Smooth muscle cell of the brain vasculature (primary cell): ENCODE data around the gene MLLT3.

Source experiments
- DNase-seq: peaks from one replicate; pipeline ENCODE4 v3.0.0-alpha.2; 2012; ENCODE audit warnings: low read depth, low spot score

The MLLT3 gene

DNA sequence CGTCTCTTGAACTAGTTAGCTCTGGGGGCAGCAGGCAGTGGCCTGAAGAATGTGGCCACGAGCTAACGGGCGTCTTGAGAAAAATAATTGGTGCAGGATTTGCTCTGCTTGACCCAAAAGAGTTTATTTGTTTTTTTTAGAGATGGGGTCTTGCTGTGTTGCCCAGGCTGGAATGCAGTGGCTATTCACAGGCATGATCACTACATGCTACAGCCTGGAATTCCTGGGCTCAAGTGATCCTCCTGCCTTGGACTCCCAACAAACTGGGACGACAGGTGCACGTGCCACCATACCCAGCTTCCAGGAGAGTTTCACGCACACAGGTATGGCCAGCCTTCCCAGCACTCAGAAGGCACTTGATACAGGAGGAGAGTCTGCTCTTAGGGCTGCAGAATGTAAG, 203.8 kb downstream of the MLLT3 start:
- no peak for DNase-seq

DNA sequence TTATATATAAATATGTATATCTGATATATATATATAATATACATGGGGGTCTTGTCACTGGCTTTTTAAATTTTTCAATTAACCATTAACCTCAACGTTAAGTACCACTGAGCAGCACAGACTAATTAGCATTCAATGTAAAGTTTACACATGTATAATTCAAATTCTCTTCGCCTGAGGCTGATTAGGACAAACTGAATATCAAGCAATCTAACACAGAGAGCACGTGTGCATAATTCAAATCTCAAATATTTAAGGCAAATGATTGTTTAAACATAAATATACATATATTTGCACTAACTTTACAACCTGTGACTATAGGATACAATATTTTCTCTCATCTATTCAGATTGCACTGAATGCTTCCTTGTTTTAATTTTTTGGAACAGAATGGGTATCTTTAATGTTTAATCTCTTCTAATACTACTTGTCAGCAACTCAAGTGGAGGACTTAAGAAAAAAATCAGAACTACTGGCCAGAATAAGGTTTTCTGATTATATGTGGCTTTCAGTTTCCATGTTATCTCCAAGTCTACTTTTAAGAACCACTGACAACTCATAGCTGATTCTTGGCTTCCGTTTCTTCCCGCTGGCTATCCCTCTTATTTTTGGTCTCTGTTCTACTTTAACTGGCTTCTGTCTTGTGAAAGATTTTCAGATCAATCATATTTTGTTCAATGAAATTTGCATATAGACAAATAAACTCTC, 204.8 kb downstream of the MLLT3 start:
- no peak for DNase-seq

DNA sequence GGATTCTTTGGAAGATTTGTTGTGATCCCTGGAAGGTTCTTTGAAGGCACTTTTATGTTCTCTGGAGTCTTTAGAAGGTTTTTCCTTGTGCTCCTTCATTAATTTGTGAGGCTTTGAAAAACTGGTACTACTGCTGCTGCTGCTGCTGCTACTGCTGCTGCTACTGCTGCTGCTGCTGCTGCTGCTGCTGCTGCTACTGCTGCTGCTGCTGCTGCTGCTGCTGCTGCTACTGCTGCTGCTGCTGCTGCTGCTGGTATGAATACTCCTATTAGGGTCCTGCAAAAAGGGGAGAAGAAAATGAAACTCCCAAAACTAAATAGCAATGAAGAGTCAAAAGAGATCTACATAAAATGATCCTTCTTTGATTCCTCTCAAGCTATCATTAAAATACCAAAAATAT, 208.1 kb downstream of the MLLT3 start:
- DNase-seq = no peak

DNA sequence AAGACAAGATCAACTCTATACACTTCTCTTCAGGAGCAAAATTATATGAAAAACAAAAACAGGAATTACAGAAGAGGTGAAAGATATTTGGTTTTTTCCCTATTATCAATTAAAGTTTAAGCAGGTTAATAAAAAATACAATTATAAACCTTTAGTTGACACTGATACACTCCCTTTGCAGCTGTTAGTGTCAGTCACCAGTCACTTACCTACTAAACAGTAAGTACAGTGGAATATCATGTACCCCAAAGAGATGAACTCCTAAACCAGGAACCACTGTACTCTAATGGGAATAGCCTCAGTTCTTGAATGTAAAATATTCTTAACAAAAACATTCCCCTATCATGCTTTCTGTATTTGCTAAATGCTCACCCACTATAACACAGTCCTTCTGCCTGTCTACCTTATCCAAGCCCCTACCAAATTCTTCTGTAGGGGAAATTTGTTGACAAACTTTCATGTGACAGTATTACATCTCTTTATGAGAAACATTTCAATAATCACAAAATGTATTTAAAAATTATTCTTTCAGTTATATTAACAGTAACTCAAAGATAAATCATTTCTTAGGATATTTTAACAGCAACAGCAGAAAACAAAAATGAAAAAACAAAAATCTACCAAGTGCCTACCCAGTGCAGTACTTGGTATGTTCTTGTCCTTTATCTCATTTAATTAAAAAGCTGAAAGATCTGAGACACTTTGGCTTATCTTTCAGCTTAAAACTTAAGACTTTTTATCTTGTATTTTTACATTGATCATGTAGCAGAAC, 212.8 kb downstream of the MLLT3 start:
- no peak for DNase-seq

DNA sequence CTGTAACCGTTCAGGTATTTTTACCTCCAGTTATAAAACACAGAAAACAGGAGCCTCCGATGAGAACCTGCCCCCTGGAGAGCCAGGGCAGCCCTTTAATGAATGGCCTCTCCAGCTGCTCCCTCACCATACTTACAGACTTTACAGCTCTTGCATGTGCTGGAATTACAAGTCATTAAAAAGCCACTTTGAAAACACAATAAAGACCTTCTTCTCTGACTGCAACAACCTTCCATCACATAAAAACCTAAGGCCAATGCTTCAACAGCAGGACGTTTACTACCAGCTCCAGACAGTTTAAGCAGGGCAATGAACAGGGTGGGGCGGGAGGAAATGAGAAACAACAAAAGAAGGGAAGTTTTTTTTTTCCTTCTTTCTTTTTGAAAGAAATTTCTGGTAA, 213.8 kb downstream of the MLLT3 start:
- DNase-seq = no peak

DNA sequence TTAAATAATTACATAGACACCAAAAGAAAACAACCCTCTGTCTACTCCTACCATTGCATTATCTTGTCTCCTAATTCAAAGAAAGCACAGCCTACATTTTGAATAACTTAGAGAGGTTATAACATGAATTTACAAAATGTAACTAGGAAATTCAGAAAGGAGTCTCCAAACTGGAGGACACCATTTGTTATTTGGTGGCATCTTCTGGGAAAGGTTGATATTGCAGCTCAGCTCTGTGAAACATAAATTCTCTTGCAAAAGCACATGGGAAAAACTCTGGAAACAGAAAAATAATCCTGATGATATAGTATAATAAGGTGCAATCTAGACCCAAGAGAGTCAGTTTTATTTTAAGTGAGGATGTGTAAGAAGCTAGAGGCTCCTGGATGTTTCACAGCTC, 215.3 kb downstream of the MLLT3 start:
- DNase-seq = no peak

DNA sequence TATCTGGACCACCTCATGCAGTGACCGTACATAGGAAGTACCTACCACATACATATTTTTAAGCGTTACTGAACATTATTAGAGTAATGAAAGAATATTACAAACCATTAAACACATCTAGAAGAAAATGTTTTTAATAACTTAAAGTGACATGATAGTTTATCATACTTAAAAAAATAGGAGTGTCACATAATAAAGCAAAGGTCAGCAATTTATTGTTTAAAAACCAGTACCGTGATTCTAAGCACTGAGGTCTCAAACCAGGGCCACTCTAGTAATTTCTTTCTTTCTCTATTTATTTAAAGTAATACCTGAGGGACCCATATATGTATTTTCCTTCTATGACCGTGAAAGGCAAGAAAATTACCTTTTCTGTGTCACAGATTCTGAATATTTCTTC, 216.0 kb downstream of the MLLT3 start:
- no peak for DNase-seq

DNA sequence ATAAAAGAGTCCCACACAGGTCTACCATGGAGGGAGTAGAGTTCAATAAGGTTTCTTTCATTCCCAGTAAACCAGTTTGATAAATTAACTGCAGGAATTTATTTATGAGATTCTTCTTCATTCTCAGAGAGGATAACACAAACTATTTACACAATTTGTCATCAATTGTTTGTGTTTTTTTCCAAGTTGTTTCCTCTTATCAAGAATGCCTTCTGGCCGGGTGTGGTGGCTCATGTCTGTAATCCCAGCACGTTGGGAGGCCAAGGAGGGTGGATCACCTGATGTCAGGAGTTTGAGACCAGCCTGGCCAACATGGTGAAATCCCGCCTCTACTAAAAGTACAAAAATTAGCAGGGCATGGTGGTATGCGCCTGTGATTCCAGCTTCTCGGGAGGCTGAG, 216.7 kb downstream of the MLLT3 start:
- DNase-seq = no peak

DNA sequence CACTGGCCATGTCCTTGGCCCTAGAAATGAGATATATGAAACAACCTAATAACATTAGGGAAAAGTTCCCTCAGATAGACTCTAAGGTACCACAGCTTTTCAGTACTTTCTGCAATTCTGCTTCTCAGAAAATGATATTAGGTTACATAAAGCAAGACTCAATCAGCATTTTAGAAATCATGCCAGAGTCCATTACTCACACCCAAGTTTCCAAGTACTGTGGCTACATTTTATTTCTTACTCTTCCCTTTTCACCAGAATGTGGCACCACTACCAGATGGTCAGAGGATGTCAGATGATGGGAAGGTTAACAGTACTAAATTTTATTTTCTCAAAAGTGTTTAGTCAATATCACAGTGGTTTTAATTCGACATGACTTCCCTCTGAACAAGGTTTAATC, 217.2 kb downstream of the MLLT3 start:
- DNase-seq = no peak

DNA sequence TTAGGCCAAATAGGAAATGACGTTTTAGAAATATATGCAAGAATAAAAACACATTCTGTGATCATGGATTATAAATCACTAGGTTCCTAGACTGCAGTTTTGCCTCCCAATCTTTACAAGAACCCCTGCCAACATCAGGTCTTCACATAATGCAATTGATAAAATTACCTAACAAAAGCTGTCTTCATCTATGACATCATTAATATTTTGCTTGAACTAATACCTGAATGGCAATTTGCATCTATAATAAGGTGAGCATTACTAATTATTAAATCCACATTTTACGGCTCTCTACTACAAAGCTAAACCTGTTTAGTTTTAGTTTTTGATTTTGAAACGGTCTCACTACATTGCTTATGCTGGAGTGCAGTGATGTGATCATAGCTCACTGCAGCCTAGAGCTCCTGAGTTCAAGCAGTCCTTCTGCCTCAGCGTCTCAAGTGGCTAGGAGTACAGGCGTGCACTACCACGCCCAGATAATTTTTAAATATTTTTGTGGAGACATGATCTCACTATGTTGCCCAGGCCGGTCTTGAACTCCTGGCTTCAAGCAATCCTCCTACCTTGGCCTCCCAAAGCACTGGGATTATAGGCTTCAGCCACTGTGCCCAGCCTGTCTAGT, 218.0 kb downstream of the MLLT3 start:
- DNase-seq = no peak

DNA sequence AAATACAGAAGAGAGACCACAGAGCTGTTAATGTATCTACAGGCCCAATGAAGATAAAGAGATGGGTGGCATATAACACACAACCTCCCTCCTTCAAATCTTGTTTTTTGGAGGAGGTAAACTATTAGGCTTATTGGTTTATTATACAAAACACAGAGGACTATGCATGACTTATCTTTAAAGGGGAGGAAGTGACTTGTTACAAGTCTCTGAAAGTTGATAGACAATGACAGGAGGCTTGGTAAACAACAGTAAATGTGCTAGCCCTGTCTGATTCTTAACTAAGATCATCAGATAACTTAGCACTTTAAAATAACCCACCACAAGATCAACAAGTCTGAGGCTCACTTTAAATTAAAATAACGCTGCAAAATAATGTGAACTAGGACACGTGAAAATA, 219.0 kb downstream of the MLLT3 start:
- DNase-seq = no peak

DNA sequence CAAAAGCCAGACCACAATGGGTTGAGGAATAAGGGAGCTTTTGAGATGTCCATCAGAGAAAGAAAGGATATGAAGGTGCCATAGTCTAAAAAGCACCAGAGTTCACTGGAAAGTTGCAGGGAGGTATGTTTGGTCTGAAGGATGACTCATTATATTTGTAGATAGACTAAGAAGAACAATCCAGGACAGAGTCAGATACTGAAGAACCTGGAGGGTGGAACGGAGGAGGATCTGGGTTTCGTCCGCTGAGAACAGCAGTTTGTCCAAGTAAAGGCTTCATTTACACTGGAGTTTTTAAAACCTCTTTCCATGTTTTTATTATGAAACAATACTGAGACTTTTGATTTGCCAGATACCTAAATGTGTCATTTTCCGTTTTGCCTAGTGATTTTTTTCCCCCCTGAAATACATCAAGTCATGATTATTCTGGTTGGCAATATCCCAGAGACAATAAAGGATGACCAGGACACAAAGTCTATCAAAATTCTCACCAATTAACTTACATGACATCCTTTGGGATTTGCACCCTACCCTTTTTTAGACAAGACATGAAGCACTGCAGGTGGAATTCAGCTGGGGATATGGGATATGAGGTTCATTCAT, 219.9 kb downstream of the MLLT3 start:
- no peak for DNase-seq

DNA sequence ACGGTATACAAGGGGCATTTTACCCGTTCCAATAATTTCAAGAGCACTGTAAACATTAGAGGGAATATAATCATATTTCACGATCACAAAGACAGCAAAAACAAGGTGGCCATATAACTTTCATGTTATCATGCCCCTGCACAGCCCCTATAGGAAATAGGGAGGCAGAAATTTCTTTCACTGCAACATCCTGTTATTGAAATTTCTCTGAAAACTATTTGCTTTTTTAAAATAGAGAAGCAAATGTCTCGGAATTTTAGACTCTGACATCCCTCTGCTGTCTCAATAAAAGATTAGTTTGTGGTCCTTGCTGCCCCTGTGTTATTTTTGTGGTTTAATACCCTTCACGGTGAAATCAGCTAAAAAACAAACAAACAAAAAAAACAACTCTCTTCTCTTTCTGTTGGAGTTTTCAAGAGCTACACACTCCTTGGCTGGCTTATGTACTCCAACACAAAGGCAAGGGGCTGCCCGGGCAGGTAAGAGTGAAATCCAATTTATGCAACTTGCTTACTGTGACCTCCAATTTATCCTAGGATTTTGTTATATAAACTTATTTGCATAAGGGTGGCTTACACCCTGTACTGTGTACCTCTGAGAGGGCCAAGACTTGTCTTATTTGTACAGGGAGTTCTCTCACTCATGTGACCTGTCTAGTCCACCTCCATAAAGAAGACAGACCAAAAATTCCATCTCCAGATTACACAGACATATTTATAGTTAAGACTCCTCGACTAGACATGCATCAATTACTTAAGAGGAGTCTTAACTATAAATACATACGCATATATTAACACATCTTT, 223.6 kb downstream of the MLLT3 start:
- DNase-seq = no peak

DNA sequence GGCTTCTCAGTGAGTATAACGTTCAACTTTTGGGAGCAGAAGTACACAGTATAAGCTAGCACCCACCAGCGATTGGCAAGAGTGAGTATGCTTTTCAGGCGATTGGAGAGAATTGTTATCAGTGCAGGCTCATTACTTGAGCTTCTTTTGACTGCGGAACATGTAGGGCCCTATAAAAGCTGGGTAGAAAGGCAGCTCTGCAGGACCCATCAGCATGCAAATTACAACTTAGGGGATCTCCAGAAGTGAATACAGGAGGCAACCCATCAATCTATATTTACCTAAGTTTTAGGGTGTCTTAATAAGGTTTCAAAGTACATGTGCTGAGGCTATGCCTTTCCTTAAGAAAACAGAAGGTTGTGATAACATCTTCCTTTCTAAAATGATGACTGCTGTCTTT, 225.0 kb downstream of the MLLT3 start:
- DNase-seq = no peak

DNA sequence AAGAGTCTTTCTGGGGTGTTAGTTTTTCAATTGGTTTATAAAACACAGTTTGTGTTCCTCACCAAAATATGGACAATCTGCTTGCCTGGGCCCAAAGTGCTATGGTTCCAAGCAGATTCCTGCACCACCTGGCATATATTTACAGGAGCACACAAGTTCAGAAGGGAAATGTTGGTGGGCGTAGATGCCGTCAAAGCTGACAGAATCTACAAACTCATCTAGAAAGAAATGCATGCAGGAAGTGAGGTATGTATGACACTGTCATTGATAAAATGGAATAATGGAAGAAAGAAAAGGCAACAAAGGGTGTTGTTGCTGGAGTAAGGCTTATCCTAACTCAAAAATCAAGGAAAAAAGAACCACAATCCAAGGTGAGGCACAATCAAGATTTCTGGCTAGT, 225.8 kb downstream of the MLLT3 start:
- DNase-seq = no peak

DNA sequence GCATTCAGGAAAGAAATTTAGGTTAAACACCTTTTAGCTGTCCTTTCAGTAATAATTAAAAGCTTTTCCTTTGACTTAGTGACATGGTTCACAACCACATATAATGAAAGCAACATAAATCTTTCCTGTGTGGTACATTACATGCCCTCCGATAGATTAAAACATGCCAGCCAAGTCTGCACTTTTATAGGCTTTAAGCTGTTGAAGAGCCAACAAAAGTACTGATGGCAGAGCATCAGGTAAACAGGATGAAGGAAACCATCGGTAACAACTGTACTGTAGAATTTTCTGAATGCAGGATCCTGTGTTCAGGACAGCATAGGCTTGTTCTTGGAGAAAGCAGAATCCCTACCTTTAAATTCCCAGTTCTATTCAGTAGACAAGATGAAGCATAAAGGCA, 226.6 kb downstream of the MLLT3 start:
- DNase-seq = no peak

DNA sequence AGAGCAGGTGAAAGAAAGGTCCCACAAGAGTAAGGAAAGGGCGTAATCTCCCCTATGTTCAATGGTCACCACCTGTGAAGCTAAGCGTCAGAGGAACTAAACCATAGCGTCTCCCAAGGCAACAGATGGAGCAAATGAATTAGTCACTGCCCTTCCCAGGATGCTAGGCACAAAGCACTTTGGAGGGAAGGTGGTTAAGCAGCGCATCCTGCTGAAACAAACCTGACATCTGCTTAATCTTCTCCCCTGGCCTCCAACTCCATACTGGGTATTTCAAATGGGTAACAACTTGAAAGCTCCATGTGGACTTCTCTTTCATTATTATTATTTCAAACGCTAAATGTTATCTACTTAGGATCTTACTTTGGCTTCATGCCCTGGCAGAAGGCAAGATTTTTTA, 227.3 kb downstream of the MLLT3 start:
- DNase-seq = no peak

DNA sequence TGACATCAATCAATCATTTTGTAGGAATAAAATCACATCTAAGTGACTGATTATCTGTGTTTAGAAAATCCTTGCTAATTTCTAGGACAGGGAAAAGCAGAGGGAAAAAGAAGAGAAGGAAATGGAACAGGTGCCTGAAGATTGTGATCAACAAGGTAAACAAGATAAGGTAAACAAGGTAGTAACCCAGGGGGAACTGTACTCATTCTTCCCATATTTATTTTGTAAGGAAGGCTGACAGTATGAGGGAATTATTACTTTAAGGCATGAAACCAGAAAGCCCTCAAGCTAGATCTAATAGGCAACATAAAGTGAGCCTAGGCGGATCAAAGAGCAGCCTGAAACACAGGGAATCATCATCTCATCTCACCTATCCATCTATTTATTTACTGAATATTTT, 231.1 kb downstream of the MLLT3 start:
- no peak for DNase-seq

DNA sequence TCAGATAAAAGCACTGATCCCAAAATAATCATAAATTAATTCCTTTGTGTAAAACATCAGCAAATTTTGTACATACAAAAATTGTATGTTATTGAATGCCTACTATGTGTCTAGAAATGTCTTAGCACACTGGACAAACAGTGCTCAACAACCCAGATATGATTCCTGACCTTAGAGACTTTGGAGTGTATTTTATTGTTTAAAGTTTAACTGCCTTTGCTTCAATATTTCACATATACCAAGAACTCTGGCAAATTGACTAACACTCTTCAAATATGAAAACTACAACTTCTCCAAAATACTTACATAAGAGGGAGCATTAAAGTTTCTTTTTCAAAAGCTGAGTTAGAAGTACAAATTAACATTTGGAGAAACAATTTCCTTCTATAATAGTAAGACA, 231.9 kb downstream of the MLLT3 start:
- DNase-seq = no peak

DNA sequence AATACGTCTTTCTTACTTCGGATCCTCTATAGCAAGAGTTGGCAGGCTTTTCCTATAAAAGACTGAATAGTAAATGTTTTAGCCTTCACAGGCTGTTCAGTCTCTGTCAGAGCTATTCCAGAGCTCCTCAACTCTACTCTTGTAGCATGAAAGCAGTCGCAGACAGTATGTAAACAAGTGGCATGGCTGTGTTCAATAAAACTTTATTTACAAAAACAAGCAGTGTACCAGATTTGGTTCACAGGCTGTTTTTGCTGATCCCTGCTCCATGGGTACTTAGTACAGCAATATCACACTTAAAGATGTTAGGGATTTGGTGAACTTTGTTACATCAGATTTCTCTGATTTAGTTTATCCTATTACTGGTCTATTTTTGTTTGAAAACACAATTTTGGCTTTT, 235.2 kb downstream of the MLLT3 start:
- no peak for DNase-seq

DNA sequence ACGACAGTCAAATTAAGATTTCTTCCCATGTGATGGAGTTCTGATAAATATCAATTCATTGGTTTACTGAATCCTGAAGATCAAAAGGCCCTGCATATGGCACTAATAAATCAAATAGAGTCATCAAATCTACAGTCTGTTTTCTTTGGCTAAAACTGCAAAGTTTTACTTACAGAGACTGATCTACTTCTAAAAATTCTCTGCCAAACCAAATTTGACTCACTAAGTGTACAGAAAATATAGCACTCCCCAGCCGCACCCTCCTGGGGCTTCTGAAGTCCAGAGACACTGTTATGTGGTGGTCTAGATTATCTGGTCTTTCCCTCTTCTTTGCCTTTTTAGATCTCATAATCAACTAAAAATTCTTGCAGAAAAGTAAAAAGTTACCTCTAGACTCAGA, 237.7 kb downstream of the MLLT3 start:
- peak; percentile 13 for DNase-seq
